Gastroesophageal sphincter (tissue), 3 donors: ENCODE data around the gene CERCAM.

ENCODE experiments used
- CTCF ChIP-seq, 4 experiments: fragments of 200-600 bp in 2 of 4; fragments of 450-650 bp in 2 of 4; sonication (generic) in 1 of 4; IDR thresholded peaks; one replicate each; pipeline ENCODE4 v1.5.1; 2017 to 2019; ENCODE audit warnings: antibody characterized with exemption in 4 of 4, mild to moderate bottlenecking in 2 of 4, moderate library complexity in 2 of 4
- POLR2A ChIP-seq, 2 donors: fragments of 450-650 bp; IDR thresholded peaks; one replicate each; pipeline ENCODE4 v1.6.1; 2017; ENCODE audit warnings: antibody characterized with exemption in 2 of 2, mild to moderate bottlenecking in 2 of 2, moderate library complexity in 1 of 2

GRCh38 chr9:128414461-128414860 lies 6.2 kb upstream of the CERCAM start:
- TF ChIP-seq POLR2A (IDR thresholded peaks at IDR 0.05) = no peak
- no peak for TF ChIP-seq CTCF (IDR thresholded peaks at IDR 0.05)
